PC-3 (cell line): Measurements from ENCODE around the gene HEYL.

Experiments used
- EZH2 ChIP-seq: fragments of 300-600 bp; sonication (generic); IDR thresholded peaks from one replicate; pipeline ENCODE4 v1.6.1; 2017; ENCODE audit warnings: antibody characterized with exemption, mild to moderate bottlenecking, low read length; ENCODE audit not compliant: unreplicated experiment
- EZH2phosphoT487 ChIP-seq: fragments of 300-600 bp; sonication (generic); IDR thresholded peaks from 2 replicates; pipeline ENCODE4 v1.6.1; 2018; ENCODE audit warnings: mild to moderate bottlenecking, antibody characterized with exemption, low read length, borderline replicate concordance

GRCh38 chr1:39681294-39681693 is 41.9 kb upstream of the HEYL start:
- TF ChIP-seq EZH2 (no peak), EZH2phosphoT487 (no peak)
